A549 (cell line): ENCODE measurements around the gene KIRREL1.

Source experiments
- CEBPB ChIP-seq, 2 experiments: fragments of >200 bp in 1 of 2; sonication (Bioruptor Twin) in 1 of 2; formaldehyde crosslinking in 1 of 2; IDR thresholded peaks; 2 replicates each; pipeline ENCODE4 v1.6.1; 2012 to 2016
- CHD2 ChIP-seq: fragments of 150-350 bp; IDR thresholded peaks from 2 replicates; pipeline ENCODE4 v1.6.1; 2014; ENCODE audit warnings: low read length; ENCODE audit not compliant: partially characterized antibody
- CTCF ChIP-seq: fragments of >200 bp; sonication (Bioruptor Twin); formaldehyde crosslinking; IDR thresholded peaks from 3 replicates; pipeline ENCODE4 v1.5.1; 2016
- EP300 ChIP-seq, 2 experiments: fragments of >200 bp; sonication (Bioruptor Twin); formaldehyde crosslinking; IDR thresholded peaks; 2 replicates in 1 of 2; 3 replicates in 1 of 2; pipeline ENCODE4 v1.6.1; 2016 to 2017
- ESRRA ChIP-seq: fragments of 150-350 bp; IDR thresholded peaks from 2 replicates; pipeline ENCODE4 v1.6.1; 2014; ENCODE audit warnings: mild to moderate bottlenecking, low read length, borderline replicate concordance
- FOSL2 ChIP-seq, 2 experiments: fragments of 450-650 bp in 1 of 2; fragments of >200 bp in 1 of 2; sonication (Bioruptor Twin) in 1 of 2; formaldehyde crosslinking; IDR thresholded peaks; 2 replicates each; pipeline versions ENCODE4 v1.5.0 to v1.6.1; 2016 to 2020; ENCODE audit warnings: mild to moderate bottlenecking in 1 of 2, moderate library complexity in 1 of 2
- HEYL ChIP-seq: fragments of 250-450 bp; sonication (Bioruptor Pico); IDR thresholded peaks from 2 replicates; pipeline ENCODE4 v1.8.0; 2021; ENCODE audit warnings: mild to moderate bottlenecking, moderate library complexity
- POLR2A ChIP-seq: IDR thresholded peaks from 2 replicates; pipeline ENCODE4 v1.6.1; 2012; ENCODE audit warnings: mild to moderate bottlenecking, low read length
- RAD21 ChIP-seq, 2 experiments: fragments of >200 bp in 1 of 2; sonication (Bioruptor Twin) in 1 of 2; formaldehyde crosslinking in 1 of 2; IDR thresholded peaks in 1 of 2; conservative IDR thresholded peaks in 1 of 2; 2 replicates in 1 of 2; 3 replicates in 1 of 2; pipeline ENCODE4 v1.6.1; 2012 to 2018; ENCODE audit warnings: inconsistent platforms in 1 of 2
- ZFP36 ChIP-seq: fragments of 450-650 bp; IDR thresholded peaks from 2 replicates; pipeline ENCODE4 v1.6.1; 2014; ENCODE audit warnings: borderline replicate concordance; ENCODE audit not compliant: partially characterized antibody

GRCh38 chr1:158043232-158043631, 49.8 kb downstream of the KIRREL1 start:
- TF ChIP-seq EP300 (IDR thresholded peaks at IDR 0.05), result no peak
- no peak for TF ChIP-seq CTCF
- TF ChIP-seq ESRRA, result no peak
- TF ChIP-seq ZFP36, result no peak
- no peak for TF ChIP-seq POLR2A
- TF ChIP-seq RAD21 (conservative IDR thresholded peaks at IDR 0.05 in 1 of 2, IDR thresholded peaks at IDR 0.05 in 1 of 2), result no peak
- TF ChIP-seq FOSL2 (IDR thresholded peaks at IDR 0.05), result no peak
- TF ChIP-seq FOSL2 (CRISPR knock-in tag; IDR thresholded peaks at IDR 0.05), result no peak
- TF ChIP-seq HEYL (CRISPR knock-in tag), result no peak
- no peak for TF ChIP-seq CHD2
- no peak for TF ChIP-seq CEBPB (IDR thresholded peaks at IDR 0.05)
